WTC11 (cell line): ENCODE data around the gene RAD18. TPM values are rescaled to one million over a fixed set of nuclear protein-coding genes. Genes with fewer than 3 reads are reported as not detected.

Experiments
- ATAC-seq: fragments of 200-7000 bp; cut with Tn5 transposase; 2 replicates; pipeline ENCODE4 v1.10.0; 2021; ENCODE audit warnings: mild to moderate bottlenecking, moderate library complexity
- CTCF ChIA-PET: fragments of 300-600 bp; sonication (Branson Sonifier 250); formaldehyde crosslinking; loops from one replicate; lab custom pipeline; 2021; ENCODE audit warnings: antibody characterized with exemption; lab: Charles Lee
- POLR2A ChIA-PET: fragments of 350-600 bp; sonication (Branson Sonifier 250); formaldehyde crosslinking; loops from one replicate; lab custom pipeline; 2021; ENCODE audit warnings: antibody characterized with exemption; lab: Charles Lee
- DNase-seq: peaks from one replicate; pipeline ENCODE4 v3.0.0; 2021; ENCODE audit warnings: low spot score
- H3K27ac Mint-ChIP-seq: 2 replicates; pipeline ENCODE4 v1.8.0; 2021; ENCODE audit warnings: mixed read lengths
- H3K27me3 Mint-ChIP-seq: 2 replicates; pipeline ENCODE4 v1.8.0; 2021; ENCODE audit warnings: low read depth, mild to moderate bottlenecking, moderate library complexity, mixed read lengths
- H3K36me3 Mint-ChIP-seq: 2 replicates; pipeline ENCODE4 v1.8.0; 2021; ENCODE audit warnings: mixed read lengths
- H3K4me1 Mint-ChIP-seq: 2 replicates; pipeline ENCODE4 v1.8.0; 2022; ENCODE audit warnings: mixed read lengths
- H3K4me3 Mint-ChIP-seq: 2 replicates; pipeline ENCODE4 v1.8.0; 2021; ENCODE audit warnings: mild to moderate bottlenecking, moderate library complexity, mixed read lengths
- H3K9me3 Mint-ChIP-seq: 2 replicates; pipeline ENCODE4 v1.8.0; 2021; ENCODE audit warnings: mixed read lengths
- ATF6 ChIP-seq: sonication (generic); formaldehyde crosslinking; IDR thresholded peaks from 2 replicates; pipeline ENCODE4 v1.8.1; 2023; ENCODE audit warnings: mild to moderate bottlenecking, missing genetic modification reagents
- CBFB ChIP-seq: sonication (generic); formaldehyde crosslinking; IDR thresholded peaks from 2 replicates; pipeline ENCODE4 v1.8.1; 2022; ENCODE audit warnings: mild to moderate bottlenecking, low read depth, missing genetic modification reagents
- CDX4 ChIP-seq: fragments of 250-450 bp; sonication (Bioruptor Pico); IDR thresholded peaks from 2 replicates; pipeline ENCODE4 v1.9.0; 2021; ENCODE audit warnings: moderate library complexity, mild to moderate bottlenecking, inconsistent platforms, borderline replicate concordance
- E2F5 ChIP-seq: sonication (generic); formaldehyde crosslinking; IDR thresholded peaks from 2 replicates; pipeline ENCODE4 v1.8.1; 2022; ENCODE audit warnings: mild to moderate bottlenecking, moderate library complexity, missing genetic modification reagents
- ELF4 ChIP-seq: sonication (generic); formaldehyde crosslinking; IDR thresholded peaks from 2 replicates; pipeline ENCODE4 v1.8.1; 2022; ENCODE audit warnings: low read depth, mild to moderate bottlenecking, moderate library complexity, missing genetic modification reagents
- ESRRA ChIP-seq: sonication (generic); formaldehyde crosslinking; IDR thresholded peaks from 2 replicates; pipeline ENCODE4 v1.8.1; 2022; ENCODE audit warnings: mild to moderate bottlenecking, missing genetic modification reagents, borderline replicate concordance
- FOXP1 ChIP-seq: sonication (generic); formaldehyde crosslinking; IDR thresholded peaks from 2 replicates; pipeline ENCODE4 v1.8.0; 2022; ENCODE audit warnings: missing genetic modification reagents, mild to moderate bottlenecking, moderate library complexity, borderline replicate concordance
- GABPB1 ChIP-seq: sonication (generic); formaldehyde crosslinking; IDR thresholded peaks from 2 replicates; pipeline ENCODE4 v1.8.1; 2023; ENCODE audit warnings: mild to moderate bottlenecking, missing genetic modification reagents
- HMGA2 ChIP-seq: fragments of 250-450 bp; sonication (Bioruptor Pico); IDR thresholded peaks from 2 replicates; pipeline ENCODE4 v1.4.0; 2021; ENCODE audit warnings: mild to moderate bottlenecking, moderate library complexity
- IRF2 ChIP-seq: sonication (generic); formaldehyde crosslinking; IDR thresholded peaks from 2 replicates; pipeline ENCODE4 v1.8.0; 2022; ENCODE audit warnings: low read depth, missing genetic modification reagents, borderline replicate concordance
- JUN ChIP-seq: sonication (generic); formaldehyde crosslinking; IDR thresholded peaks from 2 replicates; pipeline ENCODE4 v1.8.0; 2023; ENCODE audit warnings: mild to moderate bottlenecking, missing genetic modification reagents
- MAX ChIP-seq: sonication (generic); formaldehyde crosslinking; IDR thresholded peaks from 2 replicates; pipeline ENCODE4 v1.8.0; 2022; ENCODE audit warnings: mild to moderate bottlenecking, missing genetic modification reagents
- SMAD3 ChIP-seq: sonication (generic); formaldehyde crosslinking; IDR thresholded peaks from 2 replicates; pipeline ENCODE4 v1.8.0; 2022; ENCODE audit warnings: missing genetic modification reagents, mild to moderate bottlenecking, borderline replicate concordance
- SMAD4 ChIP-seq: sonication (generic); formaldehyde crosslinking; IDR thresholded peaks from 2 replicates; pipeline ENCODE4 v1.8.0; 2022; ENCODE audit warnings: mild to moderate bottlenecking, missing genetic modification reagents
- TCF7 ChIP-seq: sonication (generic); formaldehyde crosslinking; IDR thresholded peaks from 2 replicates; pipeline ENCODE4 v1.8.0; 2022; ENCODE audit warnings: mild to moderate bottlenecking, low read depth, missing genetic modification reagents, moderate library complexity
- TP53 ChIP-seq: sonication (generic); formaldehyde crosslinking; IDR thresholded peaks from 2 replicates; pipeline ENCODE4 v1.8.1; 2023; ENCODE audit warnings: mild to moderate bottlenecking, missing genetic modification reagents
- ZNF138 ChIP-seq: sonication (generic); formaldehyde crosslinking; conservative IDR thresholded peaks from 2 replicates; pipeline ENCODE4 v1.8.1; 2022; ENCODE audit warnings: mild to moderate bottlenecking, moderate library complexity, missing genetic modification reagents
- ZNF425 ChIP-seq: fragments of 250-450 bp; sonication (Bioruptor Pico); conservative IDR thresholded peaks from 2 replicates; pipeline ENCODE4 v1.9.0; 2021; ENCODE audit warnings: mild to moderate bottlenecking
- total RNA-seq: library from RNA; stranded (reverse); gene quantifications from 3 replicates; pipeline ENCODE4 v1.2.3, GENCODE V29; 2021
- TF ChIP-seq, protein P1 (sequence below): sonication (generic); formaldehyde crosslinking; IDR thresholded peaks from 2 replicates; pipeline ENCODE4 v1.8.1; 2023; ENCODE audit warnings: mild to moderate bottlenecking, missing genetic modification reagents, moderate library complexity
- TF ChIP-seq, protein P2 (sequence below): fragments of 250-450 bp; sonication (Bioruptor Pico); IDR thresholded peaks from 2 replicates; pipeline ENCODE4 v2.1.2; 2022; ENCODE audit warnings: mild to moderate bottlenecking, moderate library complexity
- TF ChIP-seq, protein P3 (sequence below): fragments of 250-450 bp; sonication (Bioruptor Pico); IDR thresholded peaks from 2 replicates; pipeline ENCODE4 v1.8.0; 2021; ENCODE audit warnings: mild to moderate bottlenecking
- TF ChIP-seq, protein P4 (sequence below): sonication (generic); formaldehyde crosslinking; IDR thresholded peaks from 2 replicates; pipeline ENCODE4 v1.8.1; 2023; ENCODE audit warnings: mild to moderate bottlenecking, missing genetic modification reagents, moderate library complexity

The RAD18 gene
- total RNA-seq, 1 experiment from 2014 or later: 24.4 TPM

DNA sequence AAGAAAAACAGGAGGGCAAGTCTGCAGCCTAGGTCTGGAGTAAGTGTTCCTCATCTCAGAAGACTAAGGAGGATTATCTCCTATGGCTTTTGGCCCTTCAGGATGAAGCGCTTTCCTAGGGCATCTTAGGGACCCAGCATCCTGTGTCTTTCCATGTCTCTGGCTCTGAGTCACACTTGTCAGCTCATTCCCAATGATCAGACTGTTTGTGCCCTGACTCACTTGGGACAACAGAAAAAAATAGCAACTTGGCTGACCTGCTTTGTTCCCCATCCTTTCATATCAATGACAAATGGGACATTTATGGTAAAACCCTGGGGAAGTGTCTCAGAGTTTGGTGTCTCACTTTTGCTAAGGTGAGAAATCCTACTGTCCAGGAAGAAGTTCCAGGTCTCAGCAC lies 117.6 kb downstream of the RAD18 start (continued):
- TF ChIP-seq, protein P1, sequence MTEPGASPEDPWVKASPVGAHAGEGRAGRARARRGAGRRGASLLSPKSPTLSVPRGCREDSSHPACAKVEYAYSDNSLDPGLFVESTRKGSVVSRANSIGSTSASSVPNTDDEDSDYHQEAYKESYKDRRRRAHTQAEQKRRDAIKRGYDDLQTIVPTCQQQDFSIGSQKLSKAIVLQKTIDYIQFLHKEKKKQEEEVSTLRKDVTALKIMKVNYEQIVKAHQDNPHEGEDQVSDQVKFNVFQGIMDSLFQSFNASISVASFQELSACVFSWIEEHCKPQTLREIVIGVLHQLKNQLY (CRISPR knock-in tag): no peak
- TF ChIP-seq IRF2 (CRISPR knock-in tag) (no peak), ZNF138 (CRISPR knock-in tag) (no peak)

DNA sequence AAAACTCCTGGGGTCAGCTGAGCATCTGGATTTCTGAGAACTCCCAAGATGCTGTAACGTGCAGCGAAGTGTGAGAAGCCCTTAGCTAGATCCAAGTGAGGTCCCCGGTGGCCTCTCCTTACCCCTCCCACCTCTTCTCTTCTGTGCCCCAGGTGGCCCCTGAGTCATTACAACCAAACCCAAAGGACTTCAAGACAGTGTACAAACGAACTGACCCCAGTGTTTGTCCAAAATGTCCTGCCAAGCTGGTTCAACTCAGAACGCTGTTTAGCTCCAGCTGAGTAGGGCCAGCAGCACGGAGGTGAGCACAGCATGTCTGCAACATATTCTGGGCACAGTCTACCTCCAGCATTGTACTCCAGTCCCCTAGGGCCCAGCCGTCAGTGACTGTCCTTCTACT lies 119.9 kb downstream of the RAD18 start:
- Mint-ChIP-seq H3K27ac (no peak overlapping the region), H3K36me3 (no peaks in the 10 kb centered on the region; the same call in 1 of the 2 replicates), H3K4me1 (peaks cover 16% of the 10 kb centered on the region), H3K4me3 (no peak overlapping the region), H3K9me3 (no peaks in the 10 kb centered on the region; the same call in 1 of the 2 replicates), H3K27me3 (no peaks in the 10 kb centered on the region)
- no peak for DNase-seq
- ChIA-PET CTCF (interaction anchor here (1.6 kb wide), 1 partner anchor 74 kb away, joined by 3 read pairs; the partner anchor contains the start of gene OXTR), POLR2A (no interaction called here)
- TF ChIP-seq, protein P2, sequence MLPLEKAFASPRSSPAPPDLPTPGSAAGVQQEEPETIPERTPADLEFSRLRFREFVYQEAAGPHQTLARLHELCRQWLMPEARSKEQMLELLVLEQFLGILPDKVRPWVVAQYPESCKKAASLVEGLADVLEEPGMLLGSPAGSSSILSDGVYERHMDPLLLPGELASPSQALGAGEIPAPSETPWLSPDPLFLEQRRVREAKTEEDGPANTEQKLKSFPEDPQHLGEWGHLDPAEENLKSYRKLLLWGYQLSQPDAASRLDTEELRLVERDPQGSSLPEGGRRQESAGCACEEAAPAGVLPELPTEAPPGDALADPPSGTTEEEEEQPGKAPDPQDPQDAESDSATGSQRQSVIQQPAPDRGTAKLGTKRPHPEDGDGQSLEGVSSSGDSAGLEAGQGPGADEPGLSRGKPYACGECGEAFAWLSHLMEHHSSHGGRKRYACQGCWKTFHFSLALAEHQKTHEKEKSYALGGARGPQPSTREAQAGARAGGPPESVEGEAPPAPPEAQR: no peak
- TF ChIP-seq HMGA2 (CRISPR knock-in tag) (no peak), GABPB1 (CRISPR knock-in tag) (no peak), CBFB (CRISPR knock-in tag) (no peak), FOXP1 (no peak), JUN (CRISPR knock-in tag) (no peak)
- TF ChIP-seq, protein P3, sequence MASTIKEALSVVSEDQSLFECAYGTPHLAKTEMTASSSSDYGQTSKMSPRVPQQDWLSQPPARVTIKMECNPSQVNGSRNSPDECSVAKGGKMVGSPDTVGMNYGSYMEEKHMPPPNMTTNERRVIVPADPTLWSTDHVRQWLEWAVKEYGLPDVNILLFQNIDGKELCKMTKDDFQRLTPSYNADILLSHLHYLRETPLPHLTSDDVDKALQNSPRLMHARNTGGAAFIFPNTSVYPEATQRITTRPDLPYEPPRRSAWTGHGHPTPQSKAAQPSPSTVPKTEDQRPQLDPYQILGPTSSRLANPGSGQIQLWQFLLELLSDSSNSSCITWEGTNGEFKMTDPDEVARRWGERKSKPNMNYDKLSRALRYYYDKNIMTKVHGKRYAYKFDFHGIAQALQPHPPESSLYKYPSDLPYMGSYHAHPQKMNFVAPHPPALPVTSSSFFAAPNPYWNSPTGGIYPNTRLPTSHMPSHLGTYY: no peak
- ATAC-seq: no peak

GRCh38 chr3:8842293-8842692 lies 121.0 kb downstream of the RAD18 start:
- ATAC-seq (no peak), DNase-seq (no peak)
- H3K4me1 Mint-ChIP-seq: peaks cover 15% of the 10 kb centered on the region
- H3K36me3 Mint-ChIP-seq: no peaks in the 10 kb centered on the region; the same call in 1 of the 2 replicates
- ChIA-PET POLR2A (no interaction called here), CTCF (interaction anchor here (1.6 kb wide), 1 partner anchor 73 kb away, joined by 3 read pairs; the partner anchor contains the start of gene OXTR)
- H3K27me3 Mint-ChIP-seq: no peaks in the 10 kb centered on the region
- TF ChIP-seq ELF4 (CRISPR knock-in tag) (no peak), ZNF425 (no peak), SMAD3 (CRISPR knock-in tag) (no peak), TCF7 (CRISPR knock-in tag) (no peak), ATF6 (CRISPR knock-in tag) (no peak), CDX4 (CRISPR knock-in tag) (no peak), TP53 (CRISPR knock-in tag) (no peak), E2F5 (CRISPR knock-in tag) (no peak), MAX (CRISPR knock-in tag) (no peak), ESRRA (CRISPR knock-in tag) (no peak), SMAD4 (CRISPR knock-in tag) (no peak)
- TF ChIP-seq, protein P4, sequence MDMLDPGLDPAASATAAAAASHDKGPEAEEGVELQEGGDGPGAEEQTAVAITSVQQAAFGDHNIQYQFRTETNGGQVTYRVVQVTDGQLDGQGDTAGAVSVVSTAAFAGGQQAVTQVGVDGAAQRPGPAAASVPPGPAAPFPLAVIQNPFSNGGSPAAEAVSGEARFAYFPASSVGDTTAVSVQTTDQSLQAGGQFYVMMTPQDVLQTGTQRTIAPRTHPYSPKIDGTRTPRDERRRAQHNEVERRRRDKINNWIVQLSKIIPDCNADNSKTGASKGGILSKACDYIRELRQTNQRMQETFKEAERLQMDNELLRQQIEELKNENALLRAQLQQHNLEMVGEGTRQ (CRISPR knock-in tag): no peak
- H3K9me3 Mint-ChIP-seq: no peaks in the 10 kb centered on the region; the same call in 1 of the 2 replicates
- H3K27ac Mint-ChIP-seq: no peak overlapping the region
- H3K4me3 Mint-ChIP-seq: no peak overlapping the region
